MM.1S (cell line): Measurements from ENCODE around the gene ADAM8.

Source experiments
- DNase-seq: peaks from one replicate; pipeline ENCODE4 v3.0.0-alpha.2; 2015
- H2AFZ ChIP-seq: fragments of 300-600 bp; sonication (generic); 2 replicates; pipeline ENCODE4 v1.6.0; 2016; ENCODE audit warnings: antibody characterized with exemption, low read length
- H3F3A ChIP-seq: fragments of 300-600 bp; sonication (generic); 2 replicates; pipeline ENCODE4 v1.6.1; 2016; ENCODE audit warnings: mild to moderate bottlenecking, antibody characterized with exemption, low read length, moderate library complexity, mixed read lengths; ENCODE audit not compliant: insufficient read depth
- H3K27ac ChIP-seq: fragments of 300-600 bp; sonication (generic); 2 replicates; pipeline ENCODE4 v1.5.1; 2016; ENCODE audit warnings: mild to moderate bottlenecking, low read length
- H3K27me3 ChIP-seq: fragments of 300-600 bp; sonication (generic); replicated peaks from 2 replicates; pipeline ENCODE4 v1.6.0; 2016; ENCODE audit warnings: low read length; ENCODE audit not compliant: insufficient read depth
- H3K36me3 ChIP-seq: fragments of 300-600 bp; sonication (generic); replicated peaks from 2 replicates; pipeline ENCODE4 v1.6.1; 2016; ENCODE audit warnings: mild to moderate bottlenecking, low read length, mixed read lengths; ENCODE audit not compliant: insufficient read depth
- H3K4me1 ChIP-seq: fragments of 300-600 bp; sonication (generic); 2 replicates; pipeline ENCODE4 v1.6.1; 2016; ENCODE audit warnings: low read length, mixed read lengths
- H3K4me2 ChIP-seq: fragments of 300-600 bp; sonication (generic); 2 replicates; pipeline ENCODE4 v1.6.0; 2016; ENCODE audit warnings: low read depth, low read length
- H3K4me3 ChIP-seq: fragments of 300-600 bp; sonication (generic); 2 replicates; pipeline ENCODE4 v1.5.1; 2016; ENCODE audit warnings: low read length, mixed read lengths
- H3K79me2 ChIP-seq: fragments of 300-600 bp; sonication (generic); 2 replicates; pipeline ENCODE4 v1.6.1; 2016; ENCODE audit warnings: mixed run types, low read length, mixed read lengths
- H3K9ac ChIP-seq: fragments of 300-600 bp; sonication (generic); 2 replicates; pipeline ENCODE4 v1.6.1; 2016; ENCODE audit warnings: low read length, mixed read lengths
- H3K9me2 ChIP-seq: fragments of 300-600 bp; sonication (generic); replicated peaks from 2 replicates; pipeline ENCODE4 v1.6.1; 2016; ENCODE audit warnings: mild to moderate bottlenecking, low read length, mixed read lengths; ENCODE audit not compliant: insufficient read depth
- H3K9me3 ChIP-seq: fragments of 300-600 bp; sonication (generic); replicated peaks from 2 replicates; pipeline ENCODE4 v1.6.1; 2016; ENCODE audit warnings: mild to moderate bottlenecking, low read length, mixed read lengths; ENCODE audit not compliant: insufficient read depth
- H4K20me1 ChIP-seq: fragments of 300-600 bp; sonication (generic); 2 replicates; pipeline ENCODE4 v1.6.1; 2016; ENCODE audit warnings: mild to moderate bottlenecking, low read length, moderate library complexity, mixed read lengths; ENCODE audit not compliant: insufficient read depth
- EZH2 ChIP-seq: fragments of 300-600 bp; sonication (generic); optimal IDR thresholded peaks from 2 replicates; pipeline ENCODE3; 2017; ENCODE audit warnings: low read depth, mild to moderate bottlenecking, antibody characterized with exemption, low read length, mixed read lengths
- EZH2phosphoT487 ChIP-seq: fragments of 300-600 bp; sonication (generic); IDR thresholded peaks from 2 replicates; pipeline ENCODE4 v1.6.1; 2018; ENCODE audit warnings: antibody characterized with exemption, low read length
- TF ChIP-seq, protein P1 (sequence below): fragments of 300-600 bp; sonication (generic); IDR thresholded peaks from 2 replicates; pipeline ENCODE4 v1.5.1; 2016; ENCODE audit warnings: antibody characterized with exemption, low read length, mixed read lengths

Gene ADAM8

DNA sequence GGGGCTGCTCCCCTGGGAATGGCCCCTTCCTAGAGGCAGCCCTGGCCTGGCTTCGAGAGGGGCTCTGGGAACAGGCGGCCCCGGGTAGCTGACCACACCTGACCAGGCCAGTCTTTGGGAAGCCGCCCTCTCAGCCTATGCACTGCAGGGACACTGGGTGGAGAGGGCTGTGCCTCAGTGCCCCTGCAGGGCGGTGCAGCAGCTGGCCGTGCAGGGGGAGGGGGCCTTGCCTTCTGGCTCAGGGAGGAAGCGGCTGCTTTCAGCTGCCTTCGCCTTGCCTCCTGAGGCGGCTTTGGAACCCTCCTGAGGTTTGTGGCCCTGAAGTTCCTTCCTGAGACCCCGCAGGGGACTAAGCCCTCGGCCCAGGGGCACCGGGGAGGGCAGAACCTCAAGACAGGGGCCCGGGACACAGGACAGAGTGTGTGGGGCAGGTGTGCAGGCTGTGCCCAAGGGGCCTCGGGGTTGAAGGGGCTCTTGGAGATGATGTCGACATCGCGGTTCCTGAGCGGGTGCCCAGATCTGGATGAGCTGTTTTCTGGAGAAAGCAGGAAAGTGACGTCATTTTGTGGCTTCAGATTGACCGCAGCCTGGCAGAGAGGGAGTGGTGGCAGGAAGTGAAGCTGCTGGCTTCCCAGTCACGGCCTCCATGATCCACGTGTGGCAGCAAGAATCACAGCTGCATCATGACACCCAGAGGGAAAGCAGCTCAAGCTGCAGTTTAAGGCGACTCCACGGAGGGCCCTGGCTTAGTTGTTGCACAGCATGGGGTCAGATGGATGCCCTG, 17.7 kb downstream of the ADAM8 start:
- no peak overlapping the region for H3K9ac ChIP-seq
- peaks cover 29% of the 10 kb centered on the region for H3F3A ChIP-seq
- 0 out of 2 replicates have a peak overlapping the region, but pooled peaks have one; percentile 15 for H2AFZ ChIP-seq
- DNase-seq = peak; percentile 13
- no peaks in the 10 kb centered on the region for H3K36me3 ChIP-seq
- no peaks in the 10 kb centered on the region for H3K9me2 ChIP-seq
- 0 out of 2 replicates have a peak, but pooled peaks cover 3% of the 10 kb centered on the region for H4K20me1 ChIP-seq
- TF ChIP-seq EZH2 (no peak), EZH2phosphoT487 (no peak)
- TF ChIP-seq, protein P1, sequence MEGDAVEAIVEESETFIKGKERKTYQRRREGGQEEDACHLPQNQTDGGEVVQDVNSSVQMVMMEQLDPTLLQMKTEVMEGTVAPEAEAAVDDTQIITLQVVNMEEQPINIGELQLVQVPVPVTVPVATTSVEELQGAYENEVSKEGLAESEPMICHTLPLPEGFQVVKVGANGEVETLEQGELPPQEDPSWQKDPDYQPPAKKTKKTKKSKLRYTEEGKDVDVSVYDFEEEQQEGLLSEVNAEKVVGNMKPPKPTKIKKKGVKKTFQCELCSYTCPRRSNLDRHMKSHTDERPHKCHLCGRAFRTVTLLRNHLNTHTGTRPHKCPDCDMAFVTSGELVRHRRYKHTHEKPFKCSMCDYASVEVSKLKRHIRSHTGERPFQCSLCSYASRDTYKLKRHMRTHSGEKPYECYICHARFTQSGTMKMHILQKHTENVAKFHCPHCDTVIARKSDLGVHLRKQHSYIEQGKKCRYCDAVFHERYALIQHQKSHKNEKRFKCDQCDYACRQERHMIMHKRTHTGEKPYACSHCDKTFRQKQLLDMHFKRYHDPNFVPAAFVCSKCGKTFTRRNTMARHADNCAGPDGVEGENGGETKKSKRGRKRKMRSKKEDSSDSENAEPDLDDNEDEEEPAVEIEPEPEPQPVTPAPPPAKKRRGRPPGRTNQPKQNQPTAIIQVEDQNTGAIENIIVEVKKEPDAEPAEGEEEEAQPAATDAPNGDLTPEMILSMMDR = no peak
- H3K4me2 ChIP-seq = peak overlapping the region; percentile 24; the same call in 1 of the 2 replicates
- no peaks in the 10 kb centered on the region for H3K79me2 ChIP-seq
- no peaks in the 10 kb centered on the region for H3K9me3 ChIP-seq
- peaks cover 30% of the 10 kb centered on the region for H3K27me3 ChIP-seq
- H3K4me3 ChIP-seq = no peak overlapping the region
- H3K4me1 ChIP-seq = peaks cover 26% of the 10 kb centered on the region
- no peak overlapping the region for H3K27ac ChIP-seq

DNA sequence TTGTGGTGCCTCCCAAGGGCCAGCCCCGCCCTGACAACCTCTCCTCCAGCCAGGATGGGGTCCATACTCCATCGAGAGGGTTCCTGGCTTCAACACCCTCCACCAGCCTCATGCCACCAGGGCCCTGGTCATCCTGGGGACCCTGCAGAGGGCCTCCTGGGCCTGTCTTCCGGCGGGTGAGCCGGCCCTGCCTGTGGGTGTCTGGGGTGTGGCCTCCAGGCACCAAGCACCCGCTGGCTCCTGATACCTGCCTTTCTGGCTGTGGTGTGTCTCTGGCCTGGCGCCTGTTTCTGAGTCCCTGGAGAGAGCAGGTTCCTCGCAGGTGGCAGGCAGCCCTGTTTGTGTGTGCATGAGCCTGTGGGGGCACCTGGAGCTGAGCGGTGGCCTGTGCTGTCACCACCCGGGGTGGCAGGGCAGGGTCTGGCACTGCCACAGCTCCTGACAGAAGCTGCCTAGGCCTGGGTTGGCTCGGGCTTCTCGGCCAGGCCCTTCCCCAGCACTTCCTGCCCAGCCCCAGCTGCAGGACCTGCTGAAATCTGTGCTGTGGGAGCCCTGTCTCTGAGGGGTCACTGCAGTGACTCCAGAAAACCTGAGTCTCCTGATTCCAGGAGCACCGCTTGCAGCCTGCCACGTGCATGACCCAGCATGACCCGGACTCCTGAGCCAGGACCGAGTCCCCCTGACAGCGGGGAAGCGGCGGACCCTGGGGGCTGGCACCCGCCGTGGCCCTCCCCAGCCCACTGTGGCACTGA, 18.4 kb downstream of the ADAM8 start:
- H3K9ac ChIP-seq = no peak overlapping the region
- no peaks in the 10 kb centered on the region for H3K36me3 ChIP-seq
- H3K9me3 ChIP-seq = no peaks in the 10 kb centered on the region
- no peaks in the 10 kb centered on the region for H3K9me2 ChIP-seq
- H3K27me3 ChIP-seq = peaks cover 37% of the 10 kb centered on the region
- no peak for DNase-seq
- no peak overlapping the region for H2AFZ ChIP-seq
- H3K27ac ChIP-seq = no peak overlapping the region
- H3K4me1 ChIP-seq = peaks cover 26% of the 10 kb centered on the region
- TF ChIP-seq EZH2 (no peak), EZH2phosphoT487 (no peak)
- TF ChIP-seq, protein P1 = no peak
- H3F3A ChIP-seq = peaks cover 23% of the 10 kb centered on the region
- 0 out of 2 replicates have a peak, but pooled peaks cover 3% of the 10 kb centered on the region for H4K20me1 ChIP-seq
- H3K4me2 ChIP-seq = no peak overlapping the region
- H3K79me2 ChIP-seq = no peaks in the 10 kb centered on the region
- no peak overlapping the region for H3K4me3 ChIP-seq

DNA sequence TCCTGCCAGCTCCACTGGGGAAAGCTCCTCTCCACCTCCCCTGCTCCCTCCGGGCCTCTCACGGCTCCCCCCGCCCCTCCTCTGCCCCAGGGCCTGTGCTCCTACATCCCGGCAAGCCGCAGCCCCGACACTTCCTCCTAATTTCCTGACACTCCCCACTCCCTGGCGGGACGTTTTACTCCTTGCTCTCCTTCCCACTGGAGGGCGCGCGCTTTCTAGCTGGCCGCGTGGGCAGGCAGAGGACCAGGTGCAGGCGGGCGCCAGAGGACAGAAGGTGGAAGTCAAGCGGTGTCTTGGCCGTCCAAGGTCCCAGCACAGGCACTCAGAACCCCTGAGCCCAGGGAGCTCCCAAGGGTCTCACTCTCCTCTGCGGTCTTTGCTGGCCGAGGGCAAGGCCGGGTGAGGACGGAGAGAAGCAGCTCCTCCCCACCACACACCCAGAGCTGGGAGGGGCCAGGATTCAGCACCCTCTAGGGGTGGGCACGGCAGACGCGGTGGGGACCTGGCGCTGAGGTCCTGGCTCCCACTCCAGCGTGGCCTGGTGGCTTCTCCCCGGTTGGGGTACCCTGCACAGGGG, 19.1 kb downstream of the ADAM8 start:
- Histone ChIP-seq H3K4me1 (peaks cover 26% of the 10 kb centered on the region), H3K79me2 (no peaks in the 10 kb centered on the region), H3K36me3 (no peaks in the 10 kb centered on the region), H3K9me3 (no peaks in the 10 kb centered on the region), H3K9me2 (no peaks in the 10 kb centered on the region), H3F3A (peaks cover 17% of the 10 kb centered on the region), H3K27ac (no peak overlapping the region), H3K27me3 (peaks cover 44% of the 10 kb centered on the region), H3K4me2 (no peak overlapping the region), H4K20me1 (0 out of 2 replicates have a peak, but pooled peaks cover 3% of the 10 kb centered on the region), H3K9ac (no peak overlapping the region), H2AFZ (no peak overlapping the region), H3K4me3 (no peak overlapping the region)
- DNase-seq = no peak
- TF ChIP-seq EZH2 = no peak
- TF ChIP-seq, protein P1 = 0 out of 2 replicates have a peak, but pooled peaks have one; percentile 5
